ENCODE data around the gene SNAP47. TPM values are rescaled to one million over a fixed set of nuclear protein-coding genes. Genes with fewer than 3 reads are reported as not detected.

Gene SNAP47
- polyA plus RNA-seq, 1 of the 3 experiments (the other 2 are of a cell fraction): 45.6 TPM

DNA sequence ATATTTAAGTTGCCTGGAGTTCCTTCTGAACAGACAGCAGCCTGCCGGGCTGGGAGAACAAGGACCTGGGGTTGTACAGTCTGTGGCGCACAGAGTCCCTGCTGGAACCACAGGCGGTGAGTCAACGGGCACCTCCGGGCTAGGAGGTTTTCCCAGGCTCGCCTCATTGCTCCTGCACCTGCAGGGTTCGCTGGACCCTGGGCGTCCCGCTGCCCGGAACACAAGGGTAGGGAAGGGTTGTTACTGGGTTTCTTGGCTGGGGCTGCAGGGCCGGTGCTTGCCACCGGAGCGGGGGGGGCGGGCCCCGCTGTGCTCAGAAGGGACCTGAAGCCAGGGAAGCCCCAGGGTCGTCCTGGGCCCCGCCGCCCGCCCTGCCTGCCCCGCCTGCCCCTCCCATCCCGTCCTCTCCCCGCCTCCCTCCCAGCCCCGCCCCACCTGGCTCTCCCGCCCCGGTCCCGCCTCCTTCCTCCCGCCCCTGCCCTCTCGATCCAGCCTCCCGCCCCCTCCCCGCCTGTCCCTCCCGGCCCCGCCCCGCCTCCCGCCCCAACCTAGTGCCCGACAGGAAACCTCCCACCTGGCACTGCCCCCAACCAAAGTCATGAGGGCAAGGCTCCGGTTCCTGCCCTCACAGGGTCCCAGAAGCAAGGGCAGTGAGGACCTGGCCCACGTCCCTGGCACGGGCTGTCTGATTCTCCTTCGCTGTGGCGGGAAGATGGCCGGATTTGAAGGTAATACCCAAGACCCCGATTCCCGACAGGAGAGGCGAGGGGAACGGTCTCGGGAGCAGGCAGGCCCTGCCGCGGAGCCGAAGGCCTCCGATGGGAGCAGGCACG is 7.0 kb upstream of the SNAP47 start (continued):
- TF ChIP-seq, protein P1, sequence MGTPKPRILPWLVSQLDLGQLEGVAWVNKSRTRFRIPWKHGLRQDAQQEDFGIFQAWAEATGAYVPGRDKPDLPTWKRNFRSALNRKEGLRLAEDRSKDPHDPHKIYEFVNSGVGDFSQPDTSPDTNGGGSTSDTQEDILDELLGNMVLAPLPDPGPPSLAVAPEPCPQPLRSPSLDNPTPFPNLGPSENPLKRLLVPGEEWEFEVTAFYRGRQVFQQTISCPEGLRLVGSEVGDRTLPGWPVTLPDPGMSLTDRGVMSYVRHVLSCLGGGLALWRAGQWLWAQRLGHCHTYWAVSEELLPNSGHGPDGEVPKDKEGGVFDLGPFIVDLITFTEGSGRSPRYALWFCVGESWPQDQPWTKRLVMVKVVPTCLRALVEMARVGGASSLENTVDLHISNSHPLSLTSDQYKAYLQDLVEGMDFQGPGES (IDR thresholded peaks at IDR 0.05; ENCODE audit: low read depth, low read length): no peak
- TF ChIP-seq FOSL2 (IDR thresholded peaks at IDR 0.05; ENCODE audit: borderline replicate concordance, low read depth): peak; percentile 23; the same call in 1 of the 2 replicates

DNA sequence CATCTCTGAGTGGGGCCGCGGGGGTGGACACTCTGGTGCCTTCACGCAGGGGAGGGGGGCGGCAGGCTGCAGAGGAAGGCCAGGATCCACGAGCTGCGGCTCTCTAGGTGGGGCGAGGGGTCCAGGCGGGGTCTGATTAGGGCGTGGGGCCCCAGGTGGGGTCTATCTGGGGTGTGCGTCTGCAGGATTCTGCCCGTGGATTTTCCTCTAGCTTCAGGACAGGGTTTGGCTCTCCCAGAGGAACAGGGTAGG is 6.4 kb upstream of the SNAP47 start:
- CTCF ChIA-PET: interaction anchor here (0.9 to 2.8 kb wide), 2 partner anchors 34 to 217 kb away, joined by 3 to 11 read pairs; no protein-coding TSS in a partner anchor
- POLR2A ChIA-PET: no interaction called here
- TF ChIP-seq SMC3 (IDR thresholded peaks at IDR 0.05; ENCODE audit: low read depth, low read length) (no peak), TAF1 (IDR thresholded peaks at IDR 0.05; ENCODE audit: borderline replicate concordance, low read depth, low read length) (no peak), SIN3A (IDR thresholded peaks at IDR 0.05; ENCODE audit: borderline replicate concordance, low read depth, low read length) (no peak), EP300 (IDR thresholded peaks at IDR 0.05; ENCODE audit: borderline replicate concordance in 1 of 2, low read depth in 1 of 2, low read length in 1 of 2) (no peak)
- TF ChIP-seq, protein P2, sequence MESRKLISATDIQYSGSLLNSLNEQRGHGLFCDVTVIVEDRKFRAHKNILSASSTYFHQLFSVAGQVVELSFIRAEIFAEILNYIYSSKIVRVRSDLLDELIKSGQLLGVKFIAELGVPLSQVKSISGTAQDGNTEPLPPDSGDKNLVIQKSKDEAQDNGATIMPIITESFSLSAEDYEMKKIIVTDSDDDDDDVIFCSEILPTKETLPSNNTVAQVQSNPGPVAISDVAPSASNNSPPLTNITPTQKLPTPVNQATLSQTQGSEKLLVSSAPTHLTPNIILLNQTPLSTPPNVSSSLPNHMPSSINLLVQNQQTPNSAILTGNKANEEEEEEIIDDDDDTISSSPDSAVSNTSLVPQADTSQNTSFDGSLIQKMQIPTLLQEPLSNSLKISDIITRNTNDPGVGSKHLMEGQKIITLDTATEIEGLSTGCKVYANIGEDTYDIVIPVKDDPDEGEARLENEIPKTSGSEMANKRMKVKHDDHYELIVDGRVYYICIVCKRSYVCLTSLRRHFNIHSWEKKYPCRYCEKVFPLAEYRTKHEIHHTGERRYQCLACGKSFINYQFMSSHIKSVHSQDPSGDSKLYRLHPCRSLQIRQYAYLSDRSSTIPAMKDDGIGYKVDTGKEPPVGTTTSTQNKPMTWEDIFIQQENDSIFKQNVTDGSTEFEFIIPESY (IDR thresholded peaks at IDR 0.05; ENCODE audit: borderline replicate concordance, low read depth): no peak
- TF ChIP-seq, protein P3, sequence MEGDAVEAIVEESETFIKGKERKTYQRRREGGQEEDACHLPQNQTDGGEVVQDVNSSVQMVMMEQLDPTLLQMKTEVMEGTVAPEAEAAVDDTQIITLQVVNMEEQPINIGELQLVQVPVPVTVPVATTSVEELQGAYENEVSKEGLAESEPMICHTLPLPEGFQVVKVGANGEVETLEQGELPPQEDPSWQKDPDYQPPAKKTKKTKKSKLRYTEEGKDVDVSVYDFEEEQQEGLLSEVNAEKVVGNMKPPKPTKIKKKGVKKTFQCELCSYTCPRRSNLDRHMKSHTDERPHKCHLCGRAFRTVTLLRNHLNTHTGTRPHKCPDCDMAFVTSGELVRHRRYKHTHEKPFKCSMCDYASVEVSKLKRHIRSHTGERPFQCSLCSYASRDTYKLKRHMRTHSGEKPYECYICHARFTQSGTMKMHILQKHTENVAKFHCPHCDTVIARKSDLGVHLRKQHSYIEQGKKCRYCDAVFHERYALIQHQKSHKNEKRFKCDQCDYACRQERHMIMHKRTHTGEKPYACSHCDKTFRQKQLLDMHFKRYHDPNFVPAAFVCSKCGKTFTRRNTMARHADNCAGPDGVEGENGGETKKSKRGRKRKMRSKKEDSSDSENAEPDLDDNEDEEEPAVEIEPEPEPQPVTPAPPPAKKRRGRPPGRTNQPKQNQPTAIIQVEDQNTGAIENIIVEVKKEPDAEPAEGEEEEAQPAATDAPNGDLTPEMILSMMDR (IDR thresholded peaks at IDR 0.05): no peak
- H3F3A ChIP-seq (replicated peaks; ENCODE audit: insufficient read depth): no peaks in the 10 kb centered on the region
- 12% methylated on average over 7 of the region's 11 CpGs for WGBS (ENCODE audit: low lambda C conversion rate)
- H3K9me2 ChIP-seq: no peaks in the 10 kb centered on the region
- H4K20me1 ChIP-seq (ENCODE audit: insufficient read depth): peaks cover 8% of the 10 kb centered on the region; the same call in 1 of the 2 replicates
- H3K4me1 ChIP-seq (ENCODE audit: control insufficient read depth in 1 of 2, insufficient read depth in 2 of 2, low read depth in 1 of 2, low read length in 1 of 2): peaks cover 8 to 26% of the 10 kb centered on the region in 2 experiments; a peak in 3 of 4 replicates
- peaks cover 5 to 26% of the 10 kb centered on the region in 2 experiments for H3K36me3 ChIP-seq (replicated peaks in 1 of 2; ENCODE audit: control insufficient read depth in 1 of 2, insufficient read depth in 2 of 2, low read length in 1 of 2)
- H3K79me2 ChIP-seq (ENCODE audit: insufficient read depth): peaks cover 11% of the 10 kb centered on the region
- DNase-seq: no peak
- H3K27me3 ChIP-seq (ENCODE audit: insufficient read depth): no peaks in the 10 kb centered on the region
- H3K27ac ChIP-seq (ENCODE audit: low read depth in 2 of 2, low read length in 1 of 2): peak overlapping the region in 1 of 2 experiments; percentile 35; a peak in 1 of 4 replicates
- H2AFZ ChIP-seq (ENCODE audit: low read depth): 0 out of 2 replicates have a peak overlapping the region, but pooled peaks have one; percentile 68
- peak overlapping the region; percentile 90 for H3K4me2 ChIP-seq
- H3K9ac ChIP-seq: peak overlapping the region; percentile 53
- no peaks in the 10 kb centered on the region for H3K9me3 ChIP-seq
- peak overlapping the region; percentile 63 to 68 for H3K4me3 ChIP-seq (ENCODE audit: low read depth in 2 of 2, low read length in 1 of 2)
